ENCODE results near the gene SLC38A9.

DNA sequence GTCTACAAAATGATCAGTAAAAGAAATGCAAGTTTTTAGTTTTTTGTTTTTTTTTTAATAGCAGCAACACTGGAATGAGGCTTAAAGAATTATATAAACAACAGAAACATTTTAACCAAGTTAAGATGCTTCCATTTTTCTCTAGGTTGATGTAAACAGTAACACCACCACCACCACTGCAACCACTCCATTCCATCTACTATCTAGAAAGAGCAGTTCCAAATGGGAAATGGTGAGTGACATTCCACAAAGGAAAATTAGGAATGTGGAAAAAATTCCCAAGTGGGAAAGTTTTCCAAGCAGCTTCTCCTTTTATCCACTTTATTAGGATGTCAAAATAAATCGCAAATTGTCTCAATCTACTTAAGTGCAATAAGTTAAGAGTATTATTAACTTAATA lies 32.6 kb downstream of the SLC38A9 start:
- TF ChIP-seq GATA2 (IDR thresholded peaks at IDR 0.05; ENCODE audit: low read depth, low read length) = no peak
- TF ChIP-seq GATA3 (IDR thresholded peaks at IDR 0.05; ENCODE audit: low read depth, low read length) = no peak
